Measurements from ENCODE around the gene NRL.
"Not testable (repeated sequence)": the region's sequence is repeated elsewhere in the genome, so short reads cannot be mapped to it uniquely, and the experiment has no call there.

Gene NRL

GRCh38 chr14:24042746-24043145, 72.0 kb downstream of the NRL start:
- TF ChIP-seq CTCF (IDR thresholded peaks at IDR 0.05; ENCODE audit: borderline replicate concordance, control extremely low read depth, extremely low read depth, insufficient read depth, missing control alignments): no peak
- in situ Hi-C loops (cut with MboI; ENCODE audit: low sequenced_read_pairs, unreplicated experiment): no loop called here
- DNase-seq (ENCODE audit: low spot score): no peak

- in situ Hi-C loops (cut with MboI; ENCODE audit: low sequenced_read_pairs, unreplicated experiment): no loop called here
- no peak for TF ChIP-seq CTCF (IDR thresholded peaks at IDR 0.05; ENCODE audit: borderline replicate concordance, control extremely low read depth, extremely low read depth, insufficient read depth, missing control alignments)
- no peak for DNase-seq (ENCODE audit: low spot score)
These were observed 74.1 kb downstream of the NRL start for GRCh38 chr14:24040692-24041091.

GRCh38 chr14:24038686-24039085, 76.1 kb downstream of the NRL start:
- no peak for TF ChIP-seq CTCF (IDR thresholded peaks at IDR 0.05; ENCODE audit: borderline replicate concordance, control extremely low read depth, extremely low read depth, insufficient read depth, missing control alignments)
- no peak for DNase-seq (ENCODE audit: low spot score)
- in situ Hi-C loops (cut with MboI; ENCODE audit: low sequenced_read_pairs, unreplicated experiment): loop anchor here (10.0 kb wide), 1 partner anchor 54 kb away; the partner anchor contains the start of gene DHRS4L2

- in situ Hi-C loops (cut with MboI; ENCODE audit: low sequenced_read_pairs, unreplicated experiment): loop anchor here (10.0 kb wide), 1 partner anchor 53 kb away; the partner anchor contains the start of gene DHRS4L2
- DNase-seq (ENCODE audit: low spot score): peak; percentile 17
- TF ChIP-seq CTCF (IDR thresholded peaks at IDR 0.05; ENCODE audit: borderline replicate concordance, control extremely low read depth, extremely low read depth, insufficient read depth, missing control alignments): no peak
These were observed 77.1 kb downstream of the NRL start for GRCh38 chr14:24037658-24038037.

- in situ Hi-C loops (cut with MboI; ENCODE audit: low sequenced_read_pairs, unreplicated experiment): loop anchor here (10.0 kb wide), 1 partner anchor 52 kb away; the partner anchor contains the start of gene DHRS4L2
- not testable (repeated sequence) for DNase-seq (ENCODE audit: low spot score)
These were observed 77.6 kb downstream of the NRL start for GRCh38 chr14:24036963-24037657.

GRCh38 chr14:24036169-24036962, 78.4 kb downstream of the NRL start:
- DNase-seq (ENCODE audit: low spot score): peak; percentile 73
- peak; percentile 76 for TF ChIP-seq CTCF (IDR thresholded peaks at IDR 0.05; ENCODE audit: borderline replicate concordance, control extremely low read depth, extremely low read depth, insufficient read depth, missing control alignments)
- in situ Hi-C loops (cut with MboI; ENCODE audit: low sequenced_read_pairs, unreplicated experiment): loop anchor here (10.0 kb wide), 1 partner anchor 52 kb away; the partner anchor contains the start of gene DHRS4L2

GRCh38 chr14:24035769-24036168, 79.0 kb downstream of the NRL start:
- in situ Hi-C loops (cut with MboI; ENCODE audit: low sequenced_read_pairs, unreplicated experiment): loop anchor here (10.0 kb wide), 1 partner anchor 51 kb away; the partner anchor contains the start of gene DHRS4L2
- DNase-seq (ENCODE audit: low spot score): not testable (repeated sequence)

Measured in GM13976 (cell line).